Skeletal muscle cell (primary cell): Measurements from ENCODE around the gene F13A1.
"Not testable (repeated sequence)": the region's sequence is repeated elsewhere in the genome, so short reads cannot be mapped to it uniquely, and the experiment has no call there.

ENCODE experiments used
- DNase-seq: peaks from one replicate; pipeline ENCODE4 v3.0.0-alpha.2; 2010; ENCODE audit warnings: low read depth
- H3K4me3 ChIP-seq: 2 replicates; pipeline ENCODE4 v1.5.1; 2011; ENCODE audit warnings: low read depth, mild to moderate bottlenecking, control low read depth, low read length, moderate library complexity

The F13A1 gene

GRCh38 chr6:6323352-6323751 is 2.9 kb upstream of the F13A1 start:
- no peak for DNase-seq
- no peak overlapping the region for H3K4me3 ChIP-seq

- peak; percentile 6 for DNase-seq
- H3K4me3 ChIP-seq: no peak overlapping the region
Observed at GRCh38 chr6:6320901-6321300, 439 bp upstream of the F13A1 start.

GRCh38 chr6:6317825-6318733 is 2.4 kb downstream of the F13A1 start:
- no peak for DNase-seq
- no peak overlapping the region for H3K4me3 ChIP-seq

- no peak for DNase-seq
- H3K4me3 ChIP-seq: no peak overlapping the region
Observed at GRCh38 chr6:6317386-6317785, 3.1 kb downstream of the F13A1 start.

GRCh38 chr6:6315660-6316059 is 4.8 kb downstream of the F13A1 start:
- DNase-seq: no peak

GRCh38 chr6:6314596-6314995 is 5.9 kb downstream of the F13A1 start:
- no peak overlapping the region for H3K4me3 ChIP-seq
- no peak for DNase-seq

More at GRCh38 chr6:6315660-6316059, 4.8 kb downstream of the F13A1 start:
- H3K4me3 ChIP-seq: no peak overlapping the region

- no peak overlapping the region for H3K4me3 ChIP-seq
- DNase-seq: no peak
Observed at GRCh38 chr6:6312901-6313441, 7.5 kb downstream of the F13A1 start.

- no peak overlapping the region for H3K4me3 ChIP-seq
- DNase-seq: no peak
Observed at GRCh38 chr6:6305575-6305974, 14.9 kb downstream of the F13A1 start.

- H3K4me3 ChIP-seq, DNase-seq: not testable (repeated sequence)
Observed at GRCh38 chr6:6300383-6300782, 20.1 kb downstream of the F13A1 start.

- no peak for DNase-seq
- no peak overlapping the region for H3K4me3 ChIP-seq
Observed at GRCh38 chr6:6293317-6293716, 27.1 kb downstream of the F13A1 start.

GRCh38 chr6:6287415-6287814 is 33.0 kb downstream of the F13A1 start:
- H3K4me3 ChIP-seq: no peak overlapping the region
- DNase-seq: no peak

- DNase-seq: no peak
- no peak overlapping the region for H3K4me3 ChIP-seq
Observed at GRCh38 chr6:6285679-6286078, 34.8 kb downstream of the F13A1 start.

- no peak overlapping the region for H3K4me3 ChIP-seq
- DNase-seq: no peak
Observed at GRCh38 chr6:6284221-6284966, 36.1 kb downstream of the F13A1 start.

GRCh38 chr6:6283746-6284145 is 36.7 kb downstream of the F13A1 start:
- no peak overlapping the region for H3K4me3 ChIP-seq
- no peak for DNase-seq

- DNase-seq: no peak
- no peak overlapping the region for H3K4me3 ChIP-seq
Observed at GRCh38 chr6:6282716-6283115, 37.7 kb downstream of the F13A1 start.

- peak; percentile 1 for DNase-seq
Observed at GRCh38 chr6:6277413-6277812, 43.0 kb downstream of the F13A1 start.

GRCh38 chr6:6270948-6271535 is 49.4 kb downstream of the F13A1 start:
- DNase-seq: no peak
- no peak overlapping the region for H3K4me3 ChIP-seq

More at GRCh38 chr6:6277413-6277812, 43.0 kb downstream of the F13A1 start:
- no peak overlapping the region for H3K4me3 ChIP-seq

GRCh38 chr6:6260196-6260722 is 60.2 kb downstream of the F13A1 start:
- DNase-seq: no peak

GRCh38 chr6:6256886-6257285 is 63.6 kb downstream of the F13A1 start:
- DNase-seq: no peak
- no peak overlapping the region for H3K4me3 ChIP-seq

More at GRCh38 chr6:6260196-6260722, 60.2 kb downstream of the F13A1 start:
- H3K4me3 ChIP-seq: no peak overlapping the region

GRCh38 chr6:6256259-6256658 is 64.2 kb downstream of the F13A1 start:
- H3K4me3 ChIP-seq: no peak overlapping the region
- no peak for DNase-seq
